BE2C (cell line): ENCODE measurements around the gene FANCF.

Source experiments
- DNase-seq: peaks from one replicate; pipeline ENCODE4 v3.0.0-alpha.2; 2020
- H3K27me3 ChIP-seq: fragments of 250-450 bp; sonication (Bioruptor Pico); 2 replicates; pipeline ENCODE4 v1.5.1; 2020; ENCODE audit warnings: mild to moderate bottlenecking
- H3K36me3 ChIP-seq: fragments of 250-450 bp; sonication (Bioruptor Pico); 2 replicates; pipeline ENCODE4 v1.5.1; 2020; ENCODE audit warnings: mild to moderate bottlenecking
- H3K4me1 ChIP-seq: fragments of 250-450 bp; sonication (Bioruptor Pico); 2 replicates; pipeline ENCODE4 v1.5.1; 2020
- H3K4me3 ChIP-seq: 2 replicates; pipeline ENCODE4 v1.5.1; 2011; ENCODE audit warnings: low read depth, low read length
- H3K9me3 ChIP-seq: fragments of 250-450 bp; sonication (Bioruptor Pico); 2 replicates; pipeline ENCODE4 v1.5.1; 2020
- TF ChIP-seq, protein P1 (sequence below): IDR thresholded peaks from 2 replicates; pipeline ENCODE4 v1.5.1; 2012; ENCODE audit warnings: mild to moderate bottlenecking, low read depth, low read length

The FANCF gene

DNA sequence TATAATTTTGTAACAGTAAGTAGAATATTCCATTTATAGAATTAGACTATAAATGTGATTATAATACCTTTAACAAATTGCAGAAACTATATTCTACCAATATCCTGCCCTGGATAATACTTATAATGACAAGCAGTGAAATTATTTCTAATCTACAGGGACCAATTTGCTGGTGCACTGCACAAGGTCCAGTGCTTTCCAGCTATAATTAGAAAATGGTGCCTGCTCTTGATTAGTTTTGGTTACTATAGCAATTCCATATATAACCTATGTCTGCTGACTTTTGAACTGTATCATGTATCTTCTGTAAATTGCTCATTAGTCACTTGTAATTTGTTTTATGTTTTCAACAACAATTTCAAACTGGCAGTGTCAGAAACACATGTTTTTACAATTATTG, 23.1 kb downstream of the FANCF start:
- TF ChIP-seq, protein P1, sequence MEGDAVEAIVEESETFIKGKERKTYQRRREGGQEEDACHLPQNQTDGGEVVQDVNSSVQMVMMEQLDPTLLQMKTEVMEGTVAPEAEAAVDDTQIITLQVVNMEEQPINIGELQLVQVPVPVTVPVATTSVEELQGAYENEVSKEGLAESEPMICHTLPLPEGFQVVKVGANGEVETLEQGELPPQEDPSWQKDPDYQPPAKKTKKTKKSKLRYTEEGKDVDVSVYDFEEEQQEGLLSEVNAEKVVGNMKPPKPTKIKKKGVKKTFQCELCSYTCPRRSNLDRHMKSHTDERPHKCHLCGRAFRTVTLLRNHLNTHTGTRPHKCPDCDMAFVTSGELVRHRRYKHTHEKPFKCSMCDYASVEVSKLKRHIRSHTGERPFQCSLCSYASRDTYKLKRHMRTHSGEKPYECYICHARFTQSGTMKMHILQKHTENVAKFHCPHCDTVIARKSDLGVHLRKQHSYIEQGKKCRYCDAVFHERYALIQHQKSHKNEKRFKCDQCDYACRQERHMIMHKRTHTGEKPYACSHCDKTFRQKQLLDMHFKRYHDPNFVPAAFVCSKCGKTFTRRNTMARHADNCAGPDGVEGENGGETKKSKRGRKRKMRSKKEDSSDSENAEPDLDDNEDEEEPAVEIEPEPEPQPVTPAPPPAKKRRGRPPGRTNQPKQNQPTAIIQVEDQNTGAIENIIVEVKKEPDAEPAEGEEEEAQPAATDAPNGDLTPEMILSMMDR, result no peak
- Histone ChIP-seq H3K36me3 (no peaks in the 10 kb centered on the region), H3K4me1 (no peaks in the 10 kb centered on the region), H3K27me3 (no peaks in the 10 kb centered on the region), H3K4me3 (no peak overlapping the region), H3K9me3 (no peaks in the 10 kb centered on the region)
- DNase-seq, result no peak

DNA sequence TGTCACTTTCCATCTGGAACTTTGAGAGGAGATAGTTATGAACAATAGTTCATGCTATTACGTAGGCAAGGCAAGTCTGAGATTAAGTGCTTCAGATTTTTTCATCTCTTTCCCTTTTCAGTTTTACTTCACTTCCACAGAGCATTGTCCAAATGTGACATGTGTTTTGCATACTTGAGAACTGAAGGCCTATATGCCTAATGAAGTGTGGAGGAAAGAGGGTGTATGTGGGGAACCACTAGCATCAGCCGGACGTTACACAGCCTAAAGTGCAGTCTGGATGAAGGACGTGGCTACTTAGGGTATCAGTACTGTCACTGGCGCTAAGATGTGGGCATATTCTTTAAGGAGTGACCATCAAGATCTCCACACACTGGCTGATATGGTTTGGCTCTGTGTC, 26.2 kb downstream of the FANCF start:
- no peak overlapping the region for H3K4me3 ChIP-seq
- H3K9me3 ChIP-seq, result no peaks in the 10 kb centered on the region
- no peak for DNase-seq
- H3K4me1 ChIP-seq, result no peaks in the 10 kb centered on the region
- no peaks in the 10 kb centered on the region for H3K27me3 ChIP-seq
- H3K36me3 ChIP-seq, result no peaks in the 10 kb centered on the region
- TF ChIP-seq, protein P1, result no peak

DNA sequence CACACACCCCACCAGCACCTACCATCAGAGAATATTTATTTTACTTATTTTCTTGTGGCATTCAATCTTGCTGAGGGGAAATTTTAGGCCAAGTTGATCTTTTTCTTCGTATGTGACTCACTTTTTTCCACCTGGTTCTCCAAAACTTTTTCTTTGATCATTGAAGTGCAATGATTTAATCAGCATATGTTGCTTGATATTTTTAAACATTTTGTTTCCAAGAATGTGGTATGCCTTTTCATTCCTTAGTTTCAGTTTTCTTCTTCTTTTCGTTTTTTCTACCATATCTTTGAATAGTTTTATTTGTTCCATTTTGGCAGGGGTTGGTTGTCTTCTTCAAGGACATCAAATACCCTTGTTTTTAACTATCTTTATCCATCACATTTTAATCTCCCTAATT, 28.6 kb downstream of the FANCF start:
- Histone ChIP-seq H3K36me3 (no peaks in the 10 kb centered on the region), H3K4me1 (no peaks in the 10 kb centered on the region), H3K4me3 (no peak overlapping the region), H3K9me3 (no peaks in the 10 kb centered on the region), H3K27me3 (no peaks in the 10 kb centered on the region)
- DNase-seq, result no peak
- TF ChIP-seq, protein P1, result no peak

DNA sequence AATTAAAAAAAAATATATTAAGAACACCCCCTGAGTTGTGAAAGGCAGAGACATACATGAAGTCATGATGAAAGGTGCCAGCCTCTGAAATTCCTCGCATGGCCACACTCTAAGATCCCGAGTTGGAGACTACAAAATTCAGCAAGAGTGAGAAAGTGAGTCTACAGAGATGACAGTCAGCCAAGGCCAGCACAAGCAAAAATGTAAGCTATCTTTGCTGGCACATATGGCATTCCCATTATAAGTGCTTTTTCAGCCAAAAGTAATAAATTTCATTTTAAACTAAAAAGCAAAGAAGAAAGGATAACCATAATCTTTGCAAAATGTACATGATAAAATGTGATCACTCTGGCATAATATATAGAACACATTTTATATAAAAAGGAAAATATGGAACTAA, 40.6 kb downstream of the FANCF start:
- TF ChIP-seq, protein P1, result no peak
- no peaks in the 10 kb centered on the region for H3K9me3 ChIP-seq
- H3K36me3 ChIP-seq, result no peaks in the 10 kb centered on the region
- H3K4me3 ChIP-seq, result no peak overlapping the region
- no peak for DNase-seq
- H3K27me3 ChIP-seq, result no peaks in the 10 kb centered on the region
- H3K4me1 ChIP-seq, result no peaks in the 10 kb centered on the region

DNA sequence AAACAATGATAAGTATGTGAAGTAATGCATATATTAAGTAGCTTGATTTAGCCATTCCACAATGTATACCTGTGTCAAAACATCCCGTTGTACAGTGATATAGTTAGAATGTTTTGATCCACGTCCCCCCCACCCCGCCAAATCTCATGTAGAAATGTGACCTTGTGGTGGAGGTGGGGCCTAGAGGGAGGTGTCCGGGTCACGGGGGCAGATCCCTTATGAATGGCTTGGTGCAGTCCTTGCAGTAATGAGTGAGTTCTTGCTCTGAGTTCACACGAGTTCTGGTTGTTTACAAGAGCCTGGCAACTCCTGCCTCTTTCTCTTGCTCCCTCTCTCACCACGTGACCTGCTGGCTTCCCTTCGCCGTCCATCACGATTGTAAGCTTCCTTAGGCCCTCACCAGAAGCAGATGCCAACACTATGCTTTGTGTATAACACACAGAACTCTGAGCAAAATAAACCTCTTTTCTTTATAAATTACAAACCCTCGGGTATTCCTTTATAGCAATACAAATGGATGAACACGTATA, 41.6 kb downstream of the FANCF start:
- Histone ChIP-seq H3K4me3 (no peak overlapping the region), H3K9me3 (no peaks in the 10 kb centered on the region), H3K4me1 (no peaks in the 10 kb centered on the region), H3K36me3 (no peaks in the 10 kb centered on the region), H3K27me3 (no peaks in the 10 kb centered on the region)
- TF ChIP-seq, protein P1, result no peak
- DNase-seq, result no peak

DNA sequence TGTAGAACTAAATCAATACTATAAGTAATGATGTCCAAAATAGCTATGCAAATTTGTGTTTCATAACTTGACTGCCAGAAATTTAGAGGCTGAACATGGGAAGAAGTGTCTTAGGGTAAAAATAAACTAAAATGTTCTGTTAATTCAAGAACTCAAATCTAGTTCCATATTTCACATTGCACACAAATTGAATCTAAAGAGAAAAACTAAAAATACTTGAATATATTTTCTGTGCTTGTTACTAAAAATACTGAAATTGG, 43.5 kb downstream of the FANCF start:
- Histone ChIP-seq H3K9me3 (no peaks in the 10 kb centered on the region), H3K27me3 (no peaks in the 10 kb centered on the region), H3K4me3 (no peak overlapping the region), H3K36me3 (no peaks in the 10 kb centered on the region), H3K4me1 (no peaks in the 10 kb centered on the region)
- TF ChIP-seq, protein P1, result no peak
- no peak for DNase-seq
